ENCODE measurements around the gene HDGFL2. TPM values are rescaled to one million over a fixed set of nuclear protein-coding genes. Genes with fewer than 3 reads are reported as not detected.

HDGFL2 gene
- total and polyA plus RNA-seq, 4 donors = 36.5 to 47.0 (median 38.8) TPM

DNA sequence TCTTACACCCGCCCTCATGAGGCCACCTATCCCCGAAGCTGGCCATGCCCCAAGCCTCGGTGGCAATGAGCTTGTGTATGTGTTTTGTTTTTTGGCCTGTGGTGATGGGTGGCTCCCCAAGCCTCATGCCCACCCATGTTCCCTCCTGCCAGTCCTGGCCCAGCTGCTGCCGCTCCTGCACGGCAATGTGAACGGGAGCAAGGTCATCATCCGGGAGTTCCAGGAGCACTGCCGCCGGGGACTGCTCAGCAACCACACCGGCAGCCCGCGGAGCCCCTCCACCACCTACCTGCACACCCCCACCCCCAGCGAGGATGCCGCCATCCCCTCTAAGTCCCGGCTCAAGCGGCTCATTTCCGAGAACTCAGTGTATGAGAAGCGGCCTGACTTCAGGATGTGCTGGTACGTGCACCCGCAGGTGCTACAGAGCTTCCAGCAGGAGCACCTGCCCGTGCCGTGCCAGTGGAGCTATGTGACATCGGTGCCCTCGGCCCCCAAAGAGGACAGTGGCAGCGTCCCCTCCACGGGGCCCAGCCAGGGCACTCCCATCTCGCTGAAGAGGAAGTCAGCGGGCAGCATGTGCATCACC lies 39.1 kb upstream of the HDGFL2 start:
- TF ChIP-seq, protein P1, sequence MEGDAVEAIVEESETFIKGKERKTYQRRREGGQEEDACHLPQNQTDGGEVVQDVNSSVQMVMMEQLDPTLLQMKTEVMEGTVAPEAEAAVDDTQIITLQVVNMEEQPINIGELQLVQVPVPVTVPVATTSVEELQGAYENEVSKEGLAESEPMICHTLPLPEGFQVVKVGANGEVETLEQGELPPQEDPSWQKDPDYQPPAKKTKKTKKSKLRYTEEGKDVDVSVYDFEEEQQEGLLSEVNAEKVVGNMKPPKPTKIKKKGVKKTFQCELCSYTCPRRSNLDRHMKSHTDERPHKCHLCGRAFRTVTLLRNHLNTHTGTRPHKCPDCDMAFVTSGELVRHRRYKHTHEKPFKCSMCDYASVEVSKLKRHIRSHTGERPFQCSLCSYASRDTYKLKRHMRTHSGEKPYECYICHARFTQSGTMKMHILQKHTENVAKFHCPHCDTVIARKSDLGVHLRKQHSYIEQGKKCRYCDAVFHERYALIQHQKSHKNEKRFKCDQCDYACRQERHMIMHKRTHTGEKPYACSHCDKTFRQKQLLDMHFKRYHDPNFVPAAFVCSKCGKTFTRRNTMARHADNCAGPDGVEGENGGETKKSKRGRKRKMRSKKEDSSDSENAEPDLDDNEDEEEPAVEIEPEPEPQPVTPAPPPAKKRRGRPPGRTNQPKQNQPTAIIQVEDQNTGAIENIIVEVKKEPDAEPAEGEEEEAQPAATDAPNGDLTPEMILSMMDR (IDR thresholded peaks at IDR 0.05; ENCODE audit: control extremely low read depth, extremely low read depth) = no peak
- H3K9ac ChIP-seq (ENCODE audit: insufficient read depth in 1 of 2, low read length in 2 of 2) = no peak overlapping the region
- H3K4me3 ChIP-seq = no peak overlapping the region
- H3K27me3 ChIP-seq (ENCODE audit: control insufficient read depth in 3 of 3, insufficient read depth in 3 of 3, low read length in 2 of 3) = no peaks in the 10 kb centered on the region
- H3K36me3 ChIP-seq (ENCODE audit: control insufficient read depth in 4 of 4, insufficient read depth in 4 of 4, low read length in 4 of 4) = peaks cover 2 to 22% (median 9%) of the 10 kb centered on the region in 4 donors
- peaks cover 0 to 2% (median 0%) of the 10 kb centered on the region in 4 donors for H3K9me3 ChIP-seq (ENCODE audit: control insufficient read depth in 4 of 4, insufficient read depth in 3 of 4, low read length in 3 of 4)
- H3K27ac ChIP-seq (ENCODE audit: low read depth in 1 of 2, low read length in 1 of 2) = no peak overlapping the region
- ATAC-seq (ENCODE audit: insufficient read depth, low FRiP score) (no peak), DNase-seq (no peak)
- peaks cover 0 to 28% (median 13%) of the 10 kb centered on the region in 5 donors for H3K4me1 ChIP-seq (ENCODE audit: control insufficient read depth in 5 of 5, insufficient read depth in 5 of 5, low read length in 5 of 5)
- WGBS, 2 donors = 94 to 98% methylated on average over 28 of the region's 28 CpGs

DNA sequence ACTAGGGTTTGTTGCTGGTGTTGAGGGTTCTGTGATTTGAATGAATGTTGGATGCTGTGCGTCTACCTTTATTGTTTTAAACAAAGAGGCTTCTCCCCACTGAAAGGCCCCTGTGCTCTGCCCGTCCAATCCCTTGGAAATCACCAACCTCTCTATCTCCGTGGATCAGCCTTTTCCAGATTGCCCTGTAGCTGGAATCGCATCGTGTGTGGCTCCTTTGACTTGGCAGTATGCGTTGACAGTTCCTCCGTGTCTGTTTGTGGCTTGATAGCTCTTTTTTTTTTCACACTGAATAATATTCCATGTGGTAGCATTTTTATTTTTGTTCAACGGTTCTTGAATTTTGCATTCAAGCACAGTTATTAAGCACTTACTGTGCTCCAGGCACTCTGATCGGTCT lies 37.7 kb upstream of the HDGFL2 start:
- Histone ChIP-seq H3K4me1 (ENCODE audit: control insufficient read depth in 5 of 5, insufficient read depth in 5 of 5, low read length in 5 of 5) (peaks cover 0 to 15% (median 3%) of the 10 kb centered on the region in 5 donors), H3K4me3 (no peak overlapping the region), H3K27me3 (ENCODE audit: control insufficient read depth in 3 of 3, insufficient read depth in 3 of 3, low read length in 2 of 3) (no peaks in the 10 kb centered on the region), H3K9me3 (ENCODE audit: control insufficient read depth in 4 of 4, insufficient read depth in 3 of 4, low read length in 3 of 4) (peaks cover 0 to 2% (median 0%) of the 10 kb centered on the region in 4 donors), H3K36me3 (ENCODE audit: control insufficient read depth in 4 of 4, insufficient read depth in 4 of 4, low read length in 4 of 4) (peaks cover 2 to 18% (median 11%) of the 10 kb centered on the region in 4 donors), H3K27ac (ENCODE audit: low read depth in 1 of 2, low read length in 1 of 2) (no peak overlapping the region), H3K9ac (ENCODE audit: insufficient read depth in 1 of 2, low read length in 2 of 2) (no peak overlapping the region)
- no peak for ATAC-seq (ENCODE audit: insufficient read depth, low FRiP score)
- DNase-seq = no peak
- TF ChIP-seq, protein P1 (IDR thresholded peaks at IDR 0.05; ENCODE audit: control extremely low read depth, extremely low read depth) = no peak
- WGBS, 2 donors = 95 to 97% methylated on average over 9 of the region's 9 CpGs

GRCh38 chr19:4436231-4436630 lies 35.9 kb upstream of the HDGFL2 start:
- Histone ChIP-seq H3K9me3 (ENCODE audit: control insufficient read depth in 4 of 4, insufficient read depth in 3 of 4, low read length in 3 of 4) (no peaks in the 10 kb centered on the region), H3K27me3 (ENCODE audit: control insufficient read depth in 3 of 3, insufficient read depth in 3 of 3, low read length in 2 of 3) (no peaks in the 10 kb centered on the region), H3K4me1 (ENCODE audit: control insufficient read depth in 5 of 5, insufficient read depth in 5 of 5, low read length in 5 of 5) (no peaks in the 10 kb centered on the region), H3K4me3 (no peak overlapping the region), H3K36me3 (ENCODE audit: control insufficient read depth in 4 of 4, insufficient read depth in 4 of 4, low read length in 4 of 4) (peaks cover 2 to 14% (median 12%) of the 10 kb centered on the region in 4 donors), H3K9ac (ENCODE audit: insufficient read depth in 1 of 2, low read length in 2 of 2) (no peak overlapping the region), H3K27ac (ENCODE audit: low read depth in 1 of 2, low read length in 1 of 2) (no peak overlapping the region)
- TF ChIP-seq, protein P1 (IDR thresholded peaks at IDR 0.05; ENCODE audit: control extremely low read depth, extremely low read depth) = no peak
- 95 to 96% methylated on average over 7 of the region's 7 CpGs for whole genome bisulfite sequencing, 2 donors
- no peak for ATAC-seq (ENCODE audit: insufficient read depth, low FRiP score)
- DNase-seq = no peak

GRCh38 chr19:4437103-4437502 lies 35.0 kb upstream of the HDGFL2 start:
- no peaks in the 10 kb centered on the region for H3K27me3 ChIP-seq (ENCODE audit: control insufficient read depth in 3 of 3, insufficient read depth in 3 of 3, low read length in 2 of 3)
- H3K27ac ChIP-seq (ENCODE audit: low read depth in 1 of 2, low read length in 1 of 2) = no peak overlapping the region
- H3K36me3 ChIP-seq (ENCODE audit: control insufficient read depth in 4 of 4, insufficient read depth in 4 of 4, low read length in 4 of 4) = peaks cover 2 to 12% (median 9%) of the 10 kb centered on the region in 4 donors
- ATAC-seq (ENCODE audit: insufficient read depth, low FRiP score) = no peak
- no peak overlapping the region for H3K9ac ChIP-seq (ENCODE audit: insufficient read depth in 1 of 2, low read length in 2 of 2)
- 94 to 98% methylated on average over 10 of the region's 10 CpGs for WGBS, 2 donors
- no peaks in the 10 kb centered on the region for H3K4me1 ChIP-seq (ENCODE audit: control insufficient read depth in 5 of 5, insufficient read depth in 5 of 5, low read length in 5 of 5)
- DNase-seq = no peak
- no peaks in the 10 kb centered on the region for H3K9me3 ChIP-seq (ENCODE audit: control insufficient read depth in 4 of 4, insufficient read depth in 3 of 4, low read length in 3 of 4)
- TF ChIP-seq, protein P1 (IDR thresholded peaks at IDR 0.05; ENCODE audit: control extremely low read depth, extremely low read depth) = no peak
- H3K4me3 ChIP-seq = no peak overlapping the region

Measured in lung (tissue), 12 donors.